Astrocyte (in vitro differentiated cells and primary cell): ENCODE measurements around the gene SLC38A8. TPM values are rescaled to one million over a fixed set of nuclear protein-coding genes. Genes with fewer than 3 reads are reported as not detected.

ENCODE experiments used
- DNase-seq: peaks from one replicate; pipeline ENCODE4 v3.0.0-alpha.2; 2010; ENCODE audit warnings: low read depth
- FAIRE-seq: peaks from 2 replicates; lab custom pipeline; 2011; peaks lifted over from hg19 to GRCh38; lab: Jason Lieb, UNC
- H2AFZ ChIP-seq: 2 replicates; pipeline ENCODE4 v1.6.0; 2012; ENCODE audit warnings: low read depth, low read length, inconsistent platforms
- H3K27ac ChIP-seq: 2 replicates; pipeline ENCODE4 v1.5.1; 2011; ENCODE audit warnings: low read depth, low read length, inconsistent platforms
- H3K27me3 ChIP-seq: 2 replicates; pipeline ENCODE4 v1.6.0; 2011; ENCODE audit warnings: low read length, inconsistent platforms; ENCODE audit not compliant: insufficient read depth
- H3K36me3 ChIP-seq: 2 replicates; pipeline ENCODE4 v1.5.1; 2011; ENCODE audit warnings: low read length, inconsistent platforms; ENCODE audit not compliant: insufficient read depth
- H3K4me1 ChIP-seq: 2 replicates; pipeline ENCODE4 v1.5.1; 2011; ENCODE audit warnings: low read length, inconsistent platforms; ENCODE audit not compliant: insufficient read depth
- H3K4me2 ChIP-seq: 2 replicates; pipeline ENCODE4 v1.6.0; 2012; ENCODE audit warnings: low read length, inconsistent platforms
- H3K4me3 ChIP-seq: 2 replicates; pipeline ENCODE4 v1.5.1; 2011; ENCODE audit warnings: low read depth, mild to moderate bottlenecking, low read length, inconsistent platforms; ENCODE audit not compliant: insufficient read depth
- H3K79me2 ChIP-seq: 2 replicates; pipeline ENCODE4 v1.6.0; 2012; ENCODE audit warnings: mild to moderate bottlenecking, low read length, inconsistent platforms; ENCODE audit not compliant: insufficient read depth
- H3K9ac ChIP-seq: 2 replicates; pipeline ENCODE4 v1.6.0; 2012; ENCODE audit warnings: mild to moderate bottlenecking, low read length, inconsistent platforms
- H3K9me3 ChIP-seq: 2 replicates; pipeline ENCODE4 v1.5.1; 2012; ENCODE audit warnings: low read depth, mild to moderate bottlenecking, low read length, inconsistent platforms; ENCODE audit not compliant: insufficient read depth
- H4K20me1 ChIP-seq: 2 replicates; pipeline ENCODE4 v1.6.0; 2012; ENCODE audit warnings: low read length, inconsistent platforms; ENCODE audit not compliant: insufficient read depth
- H3K27ac Mint-ChIP-seq: one replicate; pipeline ENCODE4 v1.8.0; 2021; ENCODE audit warnings: mild to moderate bottlenecking, mixed read lengths; ENCODE audit not compliant: unreplicated experiment
- H3K27me3 Mint-ChIP-seq: one replicate; pipeline ENCODE4 v1.8.0; 2021; ENCODE audit warnings: low read depth, mixed read lengths; ENCODE audit not compliant: unreplicated experiment
- H3K36me3 Mint-ChIP-seq: one replicate; pipeline ENCODE4 v1.8.0; 2021; ENCODE audit warnings: low read depth, mixed read lengths; ENCODE audit not compliant: unreplicated experiment
- H3K4me1 Mint-ChIP-seq: one replicate; pipeline ENCODE4 v1.8.0; 2021; ENCODE audit warnings: low read depth, mixed read lengths; ENCODE audit not compliant: unreplicated experiment
- H3K4me3 Mint-ChIP-seq: one replicate; pipeline ENCODE4 v1.8.0; 2021; ENCODE audit warnings: mild to moderate bottlenecking, moderate library complexity, mixed read lengths; ENCODE audit not compliant: unreplicated experiment
- H3K9me3 Mint-ChIP-seq: one replicate; pipeline ENCODE4 v1.8.0; 2021; ENCODE audit warnings: mild to moderate bottlenecking, mixed read lengths; ENCODE audit not compliant: unreplicated experiment
- EZH2 ChIP-seq: IDR thresholded peaks from 2 replicates; pipeline ENCODE4 v1.6.1; 2012; ENCODE audit warnings: mild to moderate bottlenecking, low read length, inconsistent platforms; ENCODE audit not compliant: insufficient read depth
- total RNA-seq: library from RNA; stranded (reverse); gene quantifications from 2 replicates; pipeline ENCODE4 v1.2.1, GENCODE V29; 2021
- TF ChIP-seq, protein P1 (sequence below): IDR thresholded peaks from 2 replicates; pipeline ENCODE4 v1.5.1; 2011; ENCODE audit warnings: low read depth, mild to moderate bottlenecking, inconsistent platforms, low read length, moderate library complexity; ENCODE audit not compliant: insufficient read depth

SLC38A8 gene
- total RNA-seq, 1 donor from 2014 or later = not detected

DNA sequence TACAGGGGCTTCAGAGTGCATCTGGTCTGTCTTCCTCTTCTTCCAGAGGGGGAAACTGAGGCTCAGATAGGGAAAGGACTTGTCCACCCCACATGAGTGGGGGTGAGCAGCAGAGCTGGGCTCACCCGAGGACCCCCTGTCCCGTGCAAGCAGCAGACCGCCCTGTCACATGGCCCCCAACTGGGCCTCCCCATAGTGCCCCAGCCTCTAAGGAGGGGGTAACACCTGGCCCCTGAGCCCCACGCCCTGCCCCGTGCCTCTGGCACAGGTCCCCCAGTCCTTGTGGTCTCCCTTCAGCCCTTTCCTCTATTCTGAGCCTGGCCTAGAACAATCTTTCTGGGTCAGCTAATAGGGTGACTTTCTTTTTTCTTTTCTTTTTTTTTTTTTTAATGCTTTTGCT, 81.0 kb downstream of the SLC38A8 start:
- Mint-ChIP-seq H3K27me3 (peaks cover 20% of the 10 kb centered on the region), H3K4me3 (no peak overlapping the region), H3K9me3 (no peaks in the 10 kb centered on the region), H3K27ac (no peak overlapping the region), H3K36me3 (no peaks in the 10 kb centered on the region), H3K4me1 (no peaks in the 10 kb centered on the region)
- H4K20me1 ChIP-seq = peaks cover 7% of the 10 kb centered on the region
- H3K27me3 ChIP-seq = no peaks in the 10 kb centered on the region
- no peak overlapping the region for H3K4me3 ChIP-seq
- no peaks in the 10 kb centered on the region for H3K79me2 ChIP-seq
- H3K4me1 ChIP-seq = no peaks in the 10 kb centered on the region
- no peaks in the 10 kb centered on the region for H3K36me3 ChIP-seq
- H3K9me3 ChIP-seq = no peaks in the 10 kb centered on the region
- no peak overlapping the region for H3K4me2 ChIP-seq
- FAIRE-seq = no peak
- no peak for DNase-seq
- H2AFZ ChIP-seq = no peak overlapping the region
- no peak overlapping the region for H3K27ac ChIP-seq
- H3K9ac ChIP-seq = no peak overlapping the region
- TF ChIP-seq, protein P1, sequence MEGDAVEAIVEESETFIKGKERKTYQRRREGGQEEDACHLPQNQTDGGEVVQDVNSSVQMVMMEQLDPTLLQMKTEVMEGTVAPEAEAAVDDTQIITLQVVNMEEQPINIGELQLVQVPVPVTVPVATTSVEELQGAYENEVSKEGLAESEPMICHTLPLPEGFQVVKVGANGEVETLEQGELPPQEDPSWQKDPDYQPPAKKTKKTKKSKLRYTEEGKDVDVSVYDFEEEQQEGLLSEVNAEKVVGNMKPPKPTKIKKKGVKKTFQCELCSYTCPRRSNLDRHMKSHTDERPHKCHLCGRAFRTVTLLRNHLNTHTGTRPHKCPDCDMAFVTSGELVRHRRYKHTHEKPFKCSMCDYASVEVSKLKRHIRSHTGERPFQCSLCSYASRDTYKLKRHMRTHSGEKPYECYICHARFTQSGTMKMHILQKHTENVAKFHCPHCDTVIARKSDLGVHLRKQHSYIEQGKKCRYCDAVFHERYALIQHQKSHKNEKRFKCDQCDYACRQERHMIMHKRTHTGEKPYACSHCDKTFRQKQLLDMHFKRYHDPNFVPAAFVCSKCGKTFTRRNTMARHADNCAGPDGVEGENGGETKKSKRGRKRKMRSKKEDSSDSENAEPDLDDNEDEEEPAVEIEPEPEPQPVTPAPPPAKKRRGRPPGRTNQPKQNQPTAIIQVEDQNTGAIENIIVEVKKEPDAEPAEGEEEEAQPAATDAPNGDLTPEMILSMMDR = no peak
- TF ChIP-seq EZH2 = no peak

DNA sequence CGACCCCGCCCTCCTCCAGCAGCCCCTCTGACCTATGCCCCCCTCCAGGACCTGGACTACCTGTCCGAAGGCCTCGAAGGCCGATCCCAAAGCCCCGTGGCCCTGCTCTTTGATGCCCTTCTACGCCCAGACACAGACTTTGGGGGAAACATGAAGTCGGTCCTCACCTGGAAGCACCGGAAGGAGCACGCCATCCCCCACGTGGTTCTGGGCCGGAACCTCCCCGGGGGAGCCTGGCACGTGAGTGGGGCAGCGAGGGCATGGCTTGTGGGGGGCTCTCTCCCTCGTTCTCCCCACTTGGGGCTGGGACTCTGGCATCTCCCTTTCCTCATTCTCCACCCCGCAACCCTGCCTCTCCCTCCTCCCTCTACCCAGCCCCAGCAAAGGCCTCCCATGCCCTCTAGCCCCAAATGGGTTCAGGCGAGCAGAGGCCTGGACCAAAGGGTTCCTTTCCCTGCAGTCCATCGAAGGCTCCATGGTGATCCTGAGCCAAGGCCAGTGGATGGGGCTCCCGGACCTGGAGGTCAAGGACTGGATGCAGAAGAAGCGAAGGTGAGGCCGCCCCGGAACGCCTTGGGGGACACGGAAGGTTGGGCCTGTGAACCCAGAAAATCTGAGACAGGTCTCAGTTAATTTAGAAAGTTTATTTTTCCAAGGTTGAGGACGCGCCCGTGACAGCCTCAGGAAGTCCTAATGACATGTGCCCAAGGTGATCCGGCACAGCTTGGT, 81.9 kb downstream of the SLC38A8 start:
- Mint-ChIP-seq H3K27ac (no peak overlapping the region), H3K27me3 (peaks cover 19% of the 10 kb centered on the region), H3K9me3 (no peaks in the 10 kb centered on the region), H3K4me1 (no peaks in the 10 kb centered on the region), H3K36me3 (no peaks in the 10 kb centered on the region), H3K4me3 (no peak overlapping the region)
- Histone ChIP-seq H3K9me3 (no peaks in the 10 kb centered on the region), H2AFZ (no peak overlapping the region), H3K36me3 (no peaks in the 10 kb centered on the region), H3K27me3 (no peaks in the 10 kb centered on the region), H3K27ac (no peak overlapping the region), H4K20me1 (peaks cover 16% of the 10 kb centered on the region), H3K4me2 (no peak overlapping the region), H3K79me2 (peaks cover 3% of the 10 kb centered on the region), H3K4me3 (no peak overlapping the region), H3K9ac (no peak overlapping the region), H3K4me1 (no peaks in the 10 kb centered on the region)
- FAIRE-seq (no peak), DNase-seq (no peak)
- TF ChIP-seq, protein P1 = no peak
- no peak for TF ChIP-seq EZH2

Other genes starting within 250 kb of the SLC38A8 start
- 148 and 179 TPM in 2 replicates for gene HSBP1, start 234.8 kb downstream of the SLC38A8 start, total RNA-seq
- gene MLYCD, start 143.7 kb downstream of the SLC38A8 start, total RNA-seq = 2.7 and 2.8 TPM in 2 replicates
- 0.60 and 0.79 TPM in 2 replicates for gene OSGIN1, start 89.6 kb downstream of the SLC38A8 start, total RNA-seq
- gene NECAB2, start 74.6 kb downstream of the SLC38A8 start, total RNA-seq = 0.32 and 1.1 TPM in 2 replicates
- 85.9 and 88.2 TPM in 2 replicates for gene MBTPS1, start 74.1 kb upstream of the SLC38A8 start, total RNA-seq
- gene HSDL1, start 102.4 kb upstream of the SLC38A8 start, total RNA-seq = 26.5 and 29.2 TPM in 2 replicates
- gene DNAAF1, start 102.5 kb upstream of the SLC38A8 start, total RNA-seq = 0.30 and 0.38 TPM in 2 replicates
- gene TAF1C, start 144.3 kb upstream of the SLC38A8 start, total RNA-seq = 30.4 and 34.1 TPM in 2 replicates
- gene ADAD2, start 148.4 kb upstream of the SLC38A8 start, total RNA-seq = not detected in 2 replicates
- gene KCNG4, start 197.2 kb upstream of the SLC38A8 start, total RNA-seq = not detected in 2 replicates